Uterus (tissue), 2 donors: ENCODE results near the gene GPSM1.

Experiments
- CTCF ChIP-seq, 4 experiments: fragments of 200-600 bp in 2 of 4; fragments of 450-650 bp in 2 of 4; sonication (generic) in 2 of 4; IDR thresholded peaks; one replicate each; pipeline ENCODE4 v1.5.1; 2016 to 2019; ENCODE audit warnings: antibody characterized with exemption in 4 of 4, mild to moderate bottlenecking in 2 of 4, moderate library complexity in 1 of 4
- POLR2A ChIP-seq, 2 donors: fragments of 450-650 bp; IDR thresholded peaks; one replicate each; pipeline ENCODE4 v1.6.1; 2016; ENCODE audit warnings: antibody characterized with exemption in 2 of 2, mild to moderate bottlenecking in 1 of 2, moderate library complexity in 1 of 2

GRCh38 chr9:136302527-136302926 is 24.8 kb upstream of the GPSM1 start:
- TF ChIP-seq CTCF (IDR thresholded peaks at IDR 0.05) (no peak), POLR2A (IDR thresholded peaks at IDR 0.05) (no peak)
